Measurements from ENCODE around the gene HEATR5B. TPM values are rescaled to one million over a fixed set of nuclear protein-coding genes. Genes with fewer than 3 reads are reported as not detected.
"Not testable (repeated sequence)": the region's sequence is repeated elsewhere in the genome, so short reads cannot be mapped to it uniquely, and the experiment has no call there.

Gene HEATR5B
- total RNA-seq, 1 donor, result 32.5 TPM

- Histone ChIP-seq H3K4me1 (ENCODE audit: insufficient read depth, low read length) (no peaks in the 10 kb centered on the region), H3K27me3 (ENCODE audit: insufficient read depth, low read length) (no peaks in the 10 kb centered on the region), H3K4me3 (ENCODE audit: low read length) (no peak overlapping the region), H3K9me3 (ENCODE audit: low read depth, low read length) (no peaks in the 10 kb centered on the region)
Observed at GRCh38 chr2:37026050-37026449, 58.1 kb downstream of the HEATR5B start.

- no peaks in the 10 kb centered on the region for H3K27me3 ChIP-seq (ENCODE audit: insufficient read depth, low read length)
- H3K4me1 ChIP-seq (ENCODE audit: insufficient read depth, low read length), result no peaks in the 10 kb centered on the region
- H3K9me3 ChIP-seq (ENCODE audit: low read depth, low read length), result no peaks in the 10 kb centered on the region
- H3K4me3 ChIP-seq (ENCODE audit: low read length), result no peak overlapping the region
Observed at GRCh38 chr2:37020887-37021796, 63.0 kb downstream of the HEATR5B start.

DNA sequence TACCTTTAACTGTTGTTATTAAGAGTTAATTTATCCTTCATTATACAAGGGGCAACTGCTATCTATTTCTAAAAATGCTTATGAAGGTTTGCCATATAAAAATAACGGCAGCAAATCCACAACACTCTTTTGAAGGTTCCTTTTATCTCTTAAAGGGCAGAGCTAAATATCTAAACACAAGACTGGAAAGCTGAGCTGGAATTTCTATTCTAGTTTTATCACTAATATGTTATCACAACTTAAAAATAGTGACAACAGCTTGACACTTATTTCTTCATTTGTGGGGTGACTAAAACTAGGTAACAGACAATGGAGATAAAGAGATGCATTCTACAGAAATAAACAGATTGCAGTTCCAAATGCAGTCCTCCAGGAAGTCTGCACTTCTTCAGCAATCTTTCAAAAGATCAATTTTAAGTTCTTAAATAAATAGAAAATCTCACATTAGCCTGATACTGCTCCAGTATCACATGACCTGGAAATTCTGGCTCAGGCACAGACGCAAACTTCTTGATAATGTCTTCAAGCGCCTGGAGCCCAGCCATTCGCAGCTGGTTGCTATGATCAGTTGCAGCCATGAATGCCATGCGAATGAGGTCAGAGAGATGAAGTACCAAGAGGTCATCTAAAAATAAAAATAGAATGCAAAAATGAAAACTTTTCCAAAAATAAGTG, 63.8 kb downstream of the HEATR5B start:
- Histone ChIP-seq H3K27me3 (ENCODE audit: insufficient read depth, low read length) (no peaks in the 10 kb centered on the region), H3K4me1 (ENCODE audit: insufficient read depth, low read length) (no peaks in the 10 kb centered on the region), H3K9me3 (ENCODE audit: low read depth, low read length) (no peaks in the 10 kb centered on the region), H3K4me3 (ENCODE audit: low read length) (no peak overlapping the region)

DNA sequence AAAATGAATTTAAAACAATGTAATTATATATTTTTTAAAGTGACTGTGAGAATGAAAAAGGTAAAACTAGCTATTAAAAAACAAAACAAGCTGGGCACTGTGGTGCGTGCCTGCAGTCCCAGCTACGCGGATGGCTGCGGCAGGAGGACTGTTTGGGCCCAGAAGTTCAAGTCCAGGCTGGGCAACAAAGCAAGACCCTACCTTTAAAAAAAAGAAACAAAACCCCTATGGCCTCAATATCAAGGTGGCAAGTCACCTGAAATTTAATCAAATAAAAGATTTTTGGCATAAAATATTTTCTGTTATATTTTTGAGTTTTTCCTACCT, 70.9 kb downstream of the HEATR5B start:
- no peaks in the 10 kb centered on the region for H3K27me3 ChIP-seq (ENCODE audit: insufficient read depth, low read length)
- peaks cover 17% of the 10 kb centered on the region for H3K4me1 ChIP-seq (ENCODE audit: insufficient read depth, low read length)
- no peak overlapping the region for H3K4me3 ChIP-seq (ENCODE audit: low read length)
- H3K9me3 ChIP-seq (ENCODE audit: low read depth, low read length), result no peaks in the 10 kb centered on the region

- Histone ChIP-seq H3K4me3 (ENCODE audit: low read length) (no peak overlapping the region), H3K27me3 (ENCODE audit: insufficient read depth, low read length) (no peaks in the 10 kb centered on the region), H3K9me3 (ENCODE audit: low read depth, low read length) (no peaks in the 10 kb centered on the region), H3K4me1 (ENCODE audit: insufficient read depth, low read length) (peaks cover 17% of the 10 kb centered on the region)
Observed at GRCh38 chr2:37011130-37011529, 73.0 kb downstream of the HEATR5B start.

DNA sequence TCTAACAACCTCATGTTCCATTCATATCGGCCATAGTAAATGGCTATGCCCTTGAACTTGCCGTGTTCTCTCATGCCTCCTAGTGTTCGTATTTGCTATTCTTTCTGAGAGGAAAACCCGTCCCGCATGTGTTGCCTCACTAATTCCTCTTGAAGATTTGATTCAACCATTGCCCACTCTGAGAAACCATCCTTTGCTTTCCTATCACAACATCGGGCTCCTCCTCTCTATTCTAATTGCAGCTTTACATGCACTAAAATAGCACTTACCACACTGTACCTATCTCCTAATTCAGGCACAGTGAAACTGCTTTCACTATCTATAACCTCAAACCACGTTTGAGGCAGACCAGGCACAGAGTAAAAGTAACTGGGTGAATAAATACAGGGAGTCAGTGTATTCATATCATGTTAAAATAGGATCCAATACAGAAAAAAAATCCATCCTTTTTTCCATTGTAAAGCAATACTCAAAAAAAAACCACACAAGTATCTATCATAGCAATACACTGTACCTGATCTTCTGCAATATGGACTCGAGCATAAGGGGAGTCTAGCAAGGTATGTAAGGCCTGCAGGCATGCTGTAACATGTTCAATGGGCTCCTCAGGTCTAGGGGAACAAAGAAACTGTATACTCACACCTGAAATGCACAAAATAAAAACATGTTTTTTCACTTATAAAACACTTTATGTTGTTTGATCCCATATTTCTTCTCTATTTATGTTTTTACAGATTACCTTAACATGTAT, 78.9 kb downstream of the HEATR5B start:
- no peak overlapping the region for H3K4me3 ChIP-seq (ENCODE audit: low read length)
- no peaks in the 10 kb centered on the region for H3K27me3 ChIP-seq (ENCODE audit: insufficient read depth, low read length)
- no peaks in the 10 kb centered on the region for H3K4me1 ChIP-seq (ENCODE audit: insufficient read depth, low read length)
- no peaks in the 10 kb centered on the region for H3K9me3 ChIP-seq (ENCODE audit: low read depth, low read length)

DNA sequence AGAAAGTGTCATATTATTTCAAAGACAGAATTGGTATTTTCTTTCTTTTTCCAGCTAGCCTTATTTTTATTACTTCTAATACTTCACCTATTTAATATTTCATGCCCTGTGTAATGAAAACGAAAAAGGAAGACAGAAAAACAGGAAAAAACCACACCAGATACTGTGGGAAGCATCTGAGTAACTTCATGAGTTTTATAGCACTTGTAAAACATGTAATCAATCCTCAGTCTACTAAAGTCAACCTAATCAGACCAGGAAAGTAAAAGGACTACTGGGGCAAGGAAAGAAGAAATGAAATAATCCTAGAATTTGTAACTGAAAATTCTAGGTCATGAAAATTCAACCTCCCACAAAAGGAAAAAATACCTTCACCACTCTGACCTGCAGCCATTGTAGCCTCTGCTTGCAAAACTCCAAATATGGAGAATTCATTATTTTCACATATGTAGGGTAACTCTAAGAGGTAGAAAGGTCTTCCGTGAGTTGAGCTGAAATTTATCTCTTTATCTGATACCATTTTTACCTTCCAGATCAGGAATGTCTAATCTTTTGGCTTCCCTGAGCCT, 83.1 kb downstream of the HEATR5B start:
- no peaks in the 10 kb centered on the region for H3K4me1 ChIP-seq (ENCODE audit: insufficient read depth, low read length)
- H3K27me3 ChIP-seq (ENCODE audit: insufficient read depth, low read length), result no peaks in the 10 kb centered on the region
- no peaks in the 10 kb centered on the region for H3K9me3 ChIP-seq (ENCODE audit: low read depth, low read length)
- H3K4me3 ChIP-seq (ENCODE audit: low read length), result no peak overlapping the region

GRCh38 chr2:37000318-37000717, 83.9 kb downstream of the HEATR5B start:
- no peaks in the 10 kb centered on the region for H3K9me3 ChIP-seq (ENCODE audit: low read depth, low read length)
- no peak overlapping the region for H3K4me3 ChIP-seq (ENCODE audit: low read length)
- H3K4me1 ChIP-seq (ENCODE audit: insufficient read depth, low read length), result no peaks in the 10 kb centered on the region
- H3K27me3 ChIP-seq (ENCODE audit: insufficient read depth, low read length), result no peaks in the 10 kb centered on the region

GRCh38 chr2:36999416-36999815, 84.8 kb downstream of the HEATR5B start:
- H3K9me3 ChIP-seq (ENCODE audit: low read depth, low read length); H3K27me3 ChIP-seq (ENCODE audit: insufficient read depth, low read length); H3K4me3 ChIP-seq (ENCODE audit: low read length); H3K4me1 ChIP-seq (ENCODE audit: insufficient read depth, low read length): not testable (repeated sequence)

GRCh38 chr2:36993841-36994620, 90.1 kb downstream of the HEATR5B start:
- no peak overlapping the region for H3K4me3 ChIP-seq (ENCODE audit: low read length)
- H3K27me3 ChIP-seq (ENCODE audit: insufficient read depth, low read length), result no peaks in the 10 kb centered on the region
- H3K9me3 ChIP-seq (ENCODE audit: low read depth, low read length), result no peaks in the 10 kb centered on the region
- H3K4me1 ChIP-seq (ENCODE audit: insufficient read depth, low read length), result no peaks in the 10 kb centered on the region

- Histone ChIP-seq H3K9me3 (ENCODE audit: low read depth, low read length) (no peaks in the 10 kb centered on the region), H3K4me1 (ENCODE audit: insufficient read depth, low read length) (no peaks in the 10 kb centered on the region), H3K4me3 (ENCODE audit: low read length) (no peak overlapping the region)
Observed at GRCh38 chr2:36988008-36988407, 96.2 kb downstream of the HEATR5B start.

DNA sequence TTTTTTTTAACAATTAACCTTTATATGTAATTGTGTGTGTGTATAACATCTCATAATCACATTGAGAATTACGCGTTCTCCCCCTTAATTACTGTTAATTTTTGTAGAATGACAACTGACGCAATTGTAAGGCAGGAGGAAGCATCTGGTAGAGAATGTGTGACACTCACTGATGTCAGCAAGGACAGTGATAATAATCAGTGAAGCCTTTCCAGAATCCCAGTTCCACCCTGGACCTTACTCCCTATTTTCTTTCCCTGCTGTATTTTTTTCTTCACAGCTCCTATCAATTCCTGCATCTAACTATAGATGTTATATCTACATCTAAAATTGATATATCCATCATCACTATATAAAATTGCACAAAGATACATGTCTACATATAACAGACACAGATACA, 101.7 kb downstream of the HEATR5B start:
- no peak overlapping the region for H3K4me3 ChIP-seq (ENCODE audit: low read length)
- no peaks in the 10 kb centered on the region for H3K9me3 ChIP-seq (ENCODE audit: low read depth, low read length)
- no peaks in the 10 kb centered on the region for H3K27me3 ChIP-seq (ENCODE audit: insufficient read depth, low read length)
- no peaks in the 10 kb centered on the region for H3K4me1 ChIP-seq (ENCODE audit: insufficient read depth, low read length)

More at GRCh38 chr2:36988008-36988407, 96.2 kb downstream of the HEATR5B start:
- no peaks in the 10 kb centered on the region for H3K27me3 ChIP-seq (ENCODE audit: insufficient read depth, low read length)

DNA sequence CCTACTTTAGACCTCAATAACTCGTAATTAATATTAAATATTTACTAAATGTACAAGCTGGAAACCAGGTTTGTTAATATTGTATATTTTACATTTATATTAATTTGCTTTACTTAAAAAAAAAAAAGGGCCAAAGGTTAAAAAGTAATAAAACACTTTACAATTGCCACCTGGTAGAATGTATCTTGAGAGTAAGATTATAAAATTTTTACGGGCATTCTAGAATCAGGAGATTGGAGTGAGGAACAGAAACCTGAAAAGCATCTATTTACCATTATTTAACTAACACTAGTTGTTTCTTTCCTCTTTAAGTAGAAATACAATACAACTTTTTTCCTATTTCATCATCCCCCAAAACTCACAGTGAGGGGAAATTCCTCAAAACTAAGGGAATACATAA, 102.3 kb downstream of the HEATR5B start:
- no peaks in the 10 kb centered on the region for H3K9me3 ChIP-seq (ENCODE audit: low read depth, low read length)
- H3K4me3 ChIP-seq (ENCODE audit: low read length), result no peak overlapping the region
- H3K27me3 ChIP-seq (ENCODE audit: insufficient read depth, low read length), result no peaks in the 10 kb centered on the region
- no peaks in the 10 kb centered on the region for H3K4me1 ChIP-seq (ENCODE audit: insufficient read depth, low read length)

GRCh38 chr2:36979007-36979406, 105.2 kb downstream of the HEATR5B start:
- not testable (repeated sequence) for H3K9me3 ChIP-seq (ENCODE audit: low read depth, low read length); H3K4me1 ChIP-seq (ENCODE audit: insufficient read depth, low read length); H3K4me3 ChIP-seq (ENCODE audit: low read length); H3K27me3 ChIP-seq (ENCODE audit: insufficient read depth, low read length)
